Endothelial cell (in vitro differentiated cells): ENCODE data around the gene HIVEP3. TPM values are rescaled to one million over a fixed set of nuclear protein-coding genes. Genes with fewer than 3 reads are reported as not detected.

Experiments used
- DNase-seq: peaks from one replicate; pipeline ENCODE4 v3.0.0; 2021; ENCODE audit warnings: low spot score
- H3K27ac Mint-ChIP-seq: one replicate; pipeline ENCODE4 v1.8.0; 2021; ENCODE audit warnings: mixed read lengths, inconsistent platforms; ENCODE audit not compliant: unreplicated experiment
- H3K27me3 Mint-ChIP-seq: one replicate; pipeline ENCODE4 v1.8.0; 2021; ENCODE audit warnings: mild to moderate bottlenecking, moderate library complexity, mixed read lengths, inconsistent platforms; ENCODE audit not compliant: unreplicated experiment
- H3K36me3 Mint-ChIP-seq: one replicate; pipeline ENCODE4 v1.8.0; 2021; ENCODE audit warnings: mild to moderate bottlenecking, low read depth, mixed read lengths, inconsistent platforms; ENCODE audit not compliant: unreplicated experiment
- H3K4me1 Mint-ChIP-seq: one replicate; pipeline ENCODE4 v1.8.0; 2021; ENCODE audit warnings: mild to moderate bottlenecking, mixed read lengths, inconsistent platforms; ENCODE audit not compliant: unreplicated experiment
- H3K4me3 Mint-ChIP-seq: one replicate; pipeline ENCODE4 v1.8.0; 2021; ENCODE audit warnings: mild to moderate bottlenecking, mixed read lengths, inconsistent platforms; ENCODE audit not compliant: unreplicated experiment
- H3K9me3 Mint-ChIP-seq: one replicate; pipeline ENCODE4 v1.8.0; 2021; ENCODE audit warnings: mixed read lengths, inconsistent platforms; ENCODE audit not compliant: unreplicated experiment
- total RNA-seq: library from RNA; stranded (reverse); fragmentation: NEBNext Ultra II Directional; extraction: Animal tissue kit (Norgen Biotek cat#: 25700); gene quantifications from one replicate; pipeline ENCODE4 v1.2.1, GENCODE V29; 2021; ENCODE audit not compliant: unreplicated experiment
- TF ChIP-seq, protein P1 (sequence below): fragments of 200-600 bp; sonication (generic); IDR thresholded peaks from one replicate; pipeline ENCODE4 v1.5.0; 2021; ENCODE audit warnings: antibody characterized with exemption; ENCODE audit not compliant: unreplicated experiment

Gene HIVEP3
- total RNA-seq, 1 donor from 2014 or later, result 8.9 TPM

DNA sequence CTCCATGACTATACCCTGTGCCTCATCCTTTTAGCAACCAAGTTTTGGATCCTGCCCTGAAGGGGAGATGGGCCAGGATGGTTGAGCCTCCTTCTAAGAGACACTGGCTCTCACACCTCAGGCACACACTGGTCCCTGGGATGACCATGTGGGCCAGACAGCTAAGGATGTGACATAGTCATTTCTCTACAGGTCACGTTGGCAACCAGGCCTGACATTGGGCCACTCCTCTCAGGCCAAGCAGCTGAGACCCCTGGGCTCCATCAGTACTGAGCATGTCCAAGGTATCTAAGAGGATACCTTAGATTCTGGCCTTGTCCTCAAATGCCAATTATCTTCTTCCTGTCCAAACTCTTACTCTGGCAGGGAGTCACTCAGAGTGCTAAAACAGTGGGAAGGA is 238.7 kb downstream of the HIVEP3 start:
- H3K4me1 Mint-ChIP-seq, result peaks cover 19% of the 10 kb centered on the region
- no peak overlapping the region for H3K4me3 Mint-ChIP-seq
- H3K9me3 Mint-ChIP-seq, result no peaks in the 10 kb centered on the region
- DNase-seq, result no peak
- no peak overlapping the region for H3K27ac Mint-ChIP-seq
- TF ChIP-seq, protein P1, sequence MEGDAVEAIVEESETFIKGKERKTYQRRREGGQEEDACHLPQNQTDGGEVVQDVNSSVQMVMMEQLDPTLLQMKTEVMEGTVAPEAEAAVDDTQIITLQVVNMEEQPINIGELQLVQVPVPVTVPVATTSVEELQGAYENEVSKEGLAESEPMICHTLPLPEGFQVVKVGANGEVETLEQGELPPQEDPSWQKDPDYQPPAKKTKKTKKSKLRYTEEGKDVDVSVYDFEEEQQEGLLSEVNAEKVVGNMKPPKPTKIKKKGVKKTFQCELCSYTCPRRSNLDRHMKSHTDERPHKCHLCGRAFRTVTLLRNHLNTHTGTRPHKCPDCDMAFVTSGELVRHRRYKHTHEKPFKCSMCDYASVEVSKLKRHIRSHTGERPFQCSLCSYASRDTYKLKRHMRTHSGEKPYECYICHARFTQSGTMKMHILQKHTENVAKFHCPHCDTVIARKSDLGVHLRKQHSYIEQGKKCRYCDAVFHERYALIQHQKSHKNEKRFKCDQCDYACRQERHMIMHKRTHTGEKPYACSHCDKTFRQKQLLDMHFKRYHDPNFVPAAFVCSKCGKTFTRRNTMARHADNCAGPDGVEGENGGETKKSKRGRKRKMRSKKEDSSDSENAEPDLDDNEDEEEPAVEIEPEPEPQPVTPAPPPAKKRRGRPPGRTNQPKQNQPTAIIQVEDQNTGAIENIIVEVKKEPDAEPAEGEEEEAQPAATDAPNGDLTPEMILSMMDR, result no peak
- H3K27me3 Mint-ChIP-seq, result peaks cover 11% of the 10 kb centered on the region
- H3K36me3 Mint-ChIP-seq, result no peaks in the 10 kb centered on the region

- H3K27me3 Mint-ChIP-seq, result peaks cover 11% of the 10 kb centered on the region
- H3K9me3 Mint-ChIP-seq, result no peaks in the 10 kb centered on the region
- TF ChIP-seq, protein P1, result no peak
- peaks cover 14% of the 10 kb centered on the region for H3K4me1 Mint-ChIP-seq
- H3K27ac Mint-ChIP-seq, result no peak overlapping the region
- no peak overlapping the region for H3K4me3 Mint-ChIP-seq
- DNase-seq, result no peak
- H3K36me3 Mint-ChIP-seq, result no peaks in the 10 kb centered on the region
These were observed 239.2 kb downstream of the HIVEP3 start for GRCh38 chr1:41679531-41679930.

DNA sequence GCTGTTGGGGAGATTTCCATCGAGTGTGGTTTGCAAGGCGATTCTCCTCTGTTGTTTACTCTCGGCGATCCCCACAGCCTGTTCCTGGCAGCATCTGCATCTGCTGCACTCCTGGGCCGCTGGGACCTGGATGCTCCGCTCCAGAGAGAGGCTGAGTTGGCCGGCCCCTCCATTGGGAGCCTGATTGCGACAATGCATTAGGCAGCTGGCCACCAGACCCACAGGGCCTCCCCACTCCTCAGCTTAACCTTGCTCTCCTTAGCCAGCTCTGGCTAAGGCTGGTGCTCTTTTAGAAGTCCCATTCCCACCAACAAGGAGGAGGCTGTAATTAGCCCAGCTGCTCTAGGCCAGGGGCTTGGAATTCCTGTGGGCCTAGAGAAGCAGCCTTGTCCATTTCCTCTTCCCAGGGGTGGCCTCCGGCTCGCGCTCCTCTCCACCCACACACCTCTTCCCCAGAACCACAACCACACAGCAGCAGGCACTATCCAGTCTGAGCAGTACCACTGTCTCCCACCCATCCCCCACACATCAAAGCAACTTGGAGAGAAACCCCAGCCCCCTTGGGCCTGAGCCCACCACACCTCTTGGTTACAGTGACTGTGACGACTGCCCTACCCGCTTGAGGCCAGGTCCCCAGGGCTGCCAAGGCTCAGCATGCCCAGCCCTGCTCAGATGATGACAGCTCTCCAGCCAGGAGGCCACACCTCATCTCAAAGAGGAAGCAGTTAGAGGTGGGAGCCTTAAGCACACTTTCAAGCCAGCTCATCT is 240.4 kb downstream of the HIVEP3 start:
- Mint-ChIP-seq H3K27ac (no peak overlapping the region), H3K27me3 (peaks cover 11% of the 10 kb centered on the region), H3K4me3 (no peak overlapping the region), H3K9me3 (no peaks in the 10 kb centered on the region), H3K4me1 (peaks cover 6% of the 10 kb centered on the region), H3K36me3 (no peaks in the 10 kb centered on the region)
- TF ChIP-seq, protein P1, result no peak
- DNase-seq, result no peak

DNA sequence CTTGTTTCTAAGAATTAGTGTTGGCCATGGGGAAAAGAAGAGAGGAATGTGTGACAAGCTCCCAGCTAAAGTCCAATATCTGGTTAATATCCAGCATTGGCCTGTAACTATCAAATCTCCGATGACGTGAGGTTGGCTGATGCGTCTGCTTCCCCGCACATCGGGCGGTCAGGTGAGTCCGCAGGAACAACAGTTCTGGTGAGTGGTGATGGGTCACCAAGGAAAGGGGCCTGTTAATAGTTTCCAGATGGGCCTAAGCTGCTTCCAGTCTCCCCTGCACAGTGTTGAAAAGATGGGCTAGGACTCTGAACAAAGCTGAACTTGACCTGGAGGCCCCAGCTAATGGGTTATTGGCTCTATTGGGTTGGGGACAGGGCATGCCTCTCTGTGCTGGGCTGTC is 241.1 kb downstream of the HIVEP3 start:
- Mint-ChIP-seq H3K9me3 (no peaks in the 10 kb centered on the region), H3K27ac (no peak overlapping the region), H3K27me3 (peaks cover 11% of the 10 kb centered on the region), H3K4me1 (peaks cover 6% of the 10 kb centered on the region), H3K36me3 (no peaks in the 10 kb centered on the region), H3K4me3 (no peak overlapping the region)
- DNase-seq, result no peak
- TF ChIP-seq, protein P1, result no peak

DNA sequence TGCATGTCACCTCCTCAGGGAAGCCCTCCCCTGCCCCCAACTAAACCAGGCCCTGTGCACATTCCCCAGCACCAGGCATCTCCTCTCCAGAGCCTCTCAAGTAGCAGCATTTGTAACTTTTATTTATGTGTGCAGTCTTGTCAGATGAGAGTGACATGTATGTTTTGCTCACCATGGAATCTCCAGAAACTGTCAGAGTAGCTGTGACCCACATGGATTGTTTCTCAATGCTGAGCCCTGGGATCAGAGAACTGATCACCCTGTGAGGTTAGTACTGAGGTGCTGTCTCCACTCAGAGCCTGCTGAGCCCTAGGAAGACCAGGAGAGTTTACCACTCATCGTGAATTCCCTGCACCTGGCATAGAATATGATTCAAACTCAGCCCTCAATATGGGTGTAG is 243.3 kb downstream of the HIVEP3 start:
- Mint-ChIP-seq H3K4me1 (peaks cover 11% of the 10 kb centered on the region), H3K9me3 (no peaks in the 10 kb centered on the region), H3K4me3 (no peak overlapping the region), H3K36me3 (no peaks in the 10 kb centered on the region), H3K27me3 (peaks cover 10% of the 10 kb centered on the region), H3K27ac (no peak overlapping the region)
- TF ChIP-seq, protein P1, result no peak
- DNase-seq, result no peak
